Body of pancreas (tissue), 4 donors: Measurements from ENCODE around the gene IGF2BP2.

ENCODE experiments used
- POLR2A ChIP-seq, 3 donors: fragments of 450-650 bp; IDR thresholded peaks; one replicate each; pipeline ENCODE4 v1.6.1; 2016; ENCODE audit warnings: antibody characterized with exemption in 3 of 3, mild to moderate bottlenecking in 2 of 3
- TF ChIP-seq, protein P1 (sequence below), 7 experiments: fragments of 450-650 bp in 4 of 7; fragments of 200-600 bp in 3 of 7; sonication (generic) in 3 of 7; IDR thresholded peaks; one replicate each; pipeline ENCODE4 v1.5.1; 2016 to 2019; ENCODE audit warnings: antibody characterized with exemption in 7 of 7

DNA sequence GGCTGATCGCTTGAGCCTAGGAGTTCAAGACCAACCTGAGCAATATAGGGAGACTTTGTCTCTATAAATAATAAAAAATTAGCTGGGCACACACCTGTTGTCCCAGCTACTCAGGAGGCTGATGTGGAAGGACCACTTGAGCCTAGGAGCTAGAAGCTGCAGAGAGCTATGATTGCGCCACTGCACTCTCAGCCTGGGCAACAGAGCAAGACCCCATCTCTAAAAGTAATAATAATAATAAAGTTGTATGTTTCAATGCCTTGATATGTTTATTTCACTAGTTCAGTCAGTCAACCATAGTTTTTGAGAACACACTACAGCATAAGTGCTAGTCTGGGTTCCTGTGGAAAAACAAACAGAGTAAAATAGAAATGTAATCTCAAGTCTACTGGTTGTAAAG lies 36.5 kb downstream of the IGF2BP2 start:
- no peak for TF ChIP-seq POLR2A (IDR thresholded peaks at IDR 0.05)
- TF ChIP-seq, protein P1, sequence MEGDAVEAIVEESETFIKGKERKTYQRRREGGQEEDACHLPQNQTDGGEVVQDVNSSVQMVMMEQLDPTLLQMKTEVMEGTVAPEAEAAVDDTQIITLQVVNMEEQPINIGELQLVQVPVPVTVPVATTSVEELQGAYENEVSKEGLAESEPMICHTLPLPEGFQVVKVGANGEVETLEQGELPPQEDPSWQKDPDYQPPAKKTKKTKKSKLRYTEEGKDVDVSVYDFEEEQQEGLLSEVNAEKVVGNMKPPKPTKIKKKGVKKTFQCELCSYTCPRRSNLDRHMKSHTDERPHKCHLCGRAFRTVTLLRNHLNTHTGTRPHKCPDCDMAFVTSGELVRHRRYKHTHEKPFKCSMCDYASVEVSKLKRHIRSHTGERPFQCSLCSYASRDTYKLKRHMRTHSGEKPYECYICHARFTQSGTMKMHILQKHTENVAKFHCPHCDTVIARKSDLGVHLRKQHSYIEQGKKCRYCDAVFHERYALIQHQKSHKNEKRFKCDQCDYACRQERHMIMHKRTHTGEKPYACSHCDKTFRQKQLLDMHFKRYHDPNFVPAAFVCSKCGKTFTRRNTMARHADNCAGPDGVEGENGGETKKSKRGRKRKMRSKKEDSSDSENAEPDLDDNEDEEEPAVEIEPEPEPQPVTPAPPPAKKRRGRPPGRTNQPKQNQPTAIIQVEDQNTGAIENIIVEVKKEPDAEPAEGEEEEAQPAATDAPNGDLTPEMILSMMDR (IDR thresholded peaks at IDR 0.05), result no peak
